IMR-90 (cell line): ENCODE measurements around the gene MPC2. TPM values are rescaled to one million over a fixed set of nuclear protein-coding genes. Genes with fewer than 3 reads are reported as not detected.

Source experiments
- ATAC-seq: fragments of 200-7000 bp; cut with Tn5 transposase; 2 replicates; pipeline ENCODE4 v1.9.1; 2020; ENCODE audit warnings: low read depth, mild to moderate bottlenecking, moderate library complexity
- BruUV-seq: library from RNA; stranded (reverse); fragments of 400-500 nt; replicated peaks from 2 replicates; lab custom pipeline; 2021; lab: Mats Ljungman, UMichigan
- CTCF ChIA-PET: fragments of 300-600 bp; formaldehyde crosslinking; extraction: SDS; loops from one replicate; lab custom pipeline; 2021; ENCODE audit warnings: antibody characterized with exemption; lab: Yijun Ruan, JAX
- POLR2A ChIA-PET: fragments of 300-600 bp; sonication (Branson Sonifier 250); formaldehyde crosslinking; loops from one replicate; lab custom pipeline; 2022; ENCODE audit warnings: antibody characterized with exemption; ENCODE audit not compliant: unreplicated experiment; lab: Charles Lee
- DNase-seq: peaks from one replicate; pipeline ENCODE4 v3.0.0; 2013
- H2AFZ ChIP-seq: replicated peaks from 2 replicates; pipeline ENCODE3; 2013; ENCODE audit warnings: low read length, mild to moderate bottlenecking; ENCODE audit not compliant: poor library complexity
- H2AK5ac ChIP-seq: 2 replicates; pipeline ENCODE4 v1.6.1; 2013; ENCODE audit warnings: low read depth, low read length, inconsistent platforms
- H2AK9ac ChIP-seq: replicated peaks from 2 replicates; pipeline ENCODE3; 2013; ENCODE audit warnings: mild to moderate bottlenecking, low read depth, low read length, moderate library complexity; ENCODE audit not compliant: poor library complexity
- H2BK120ac ChIP-seq: 2 replicates; pipeline ENCODE4 v1.6.1; 2013; ENCODE audit warnings: low read depth, low read length, inconsistent platforms
- H2BK15ac ChIP-seq: 3 replicates; pipeline ENCODE4 v1.6.1; 2013; ENCODE audit warnings: low read depth, low read length, inconsistent platforms
- H2BK20ac ChIP-seq: 2 replicates; pipeline ENCODE4 v1.6.1; 2013; ENCODE audit warnings: low read depth, mild to moderate bottlenecking, inconsistent platforms, low read length, moderate library complexity
- H2BK5ac ChIP-seq: 2 replicates; pipeline ENCODE4 v1.6.1; 2013; ENCODE audit warnings: mild to moderate bottlenecking, low read depth, low read length, inconsistent platforms; ENCODE audit not compliant: poor library complexity, severe bottlenecking
- H3K14ac ChIP-seq: replicated peaks from 2 replicates; pipeline ENCODE4 v1.6.1; 2013; ENCODE audit warnings: low read depth, low read length, inconsistent platforms
- H3K18ac ChIP-seq: 2 replicates; pipeline ENCODE4 v1.6.1; 2013; ENCODE audit warnings: low read depth, low read length, control low read depth
- H3K23ac ChIP-seq: 2 replicates; pipeline ENCODE4 v1.6.1; 2013; ENCODE audit warnings: low read depth, low read length, inconsistent platforms
- H3K27ac ChIP-seq: 2 replicates; pipeline ENCODE4 v1.5.1; 2013; ENCODE audit warnings: mild to moderate bottlenecking, control low read depth, low read length; ENCODE audit not compliant: insufficient read depth
- H3K27me3 ChIP-seq: 2 replicates; pipeline ENCODE4 v1.6.1; 2013; ENCODE audit warnings: low read length; ENCODE audit not compliant: control insufficient read depth, insufficient read depth
- H3K36me3 ChIP-seq: 2 replicates; pipeline ENCODE4 v1.6.1; 2013; ENCODE audit warnings: low read length, mixed read lengths; ENCODE audit not compliant: control insufficient read depth, insufficient read depth
- H3K4ac ChIP-seq: 2 replicates; pipeline ENCODE4 v1.6.1; 2013; ENCODE audit warnings: low read depth, low read length, inconsistent platforms
- H3K4me1 ChIP-seq: 2 replicates; pipeline ENCODE4 v1.6.1; 2013; ENCODE audit warnings: low read length, mixed read lengths; ENCODE audit not compliant: control insufficient read depth, insufficient read depth
- H3K4me2 ChIP-seq: 2 replicates; pipeline ENCODE4 v1.6.1; 2013; ENCODE audit warnings: low read depth, mild to moderate bottlenecking, control low read depth, low read length, moderate library complexity
- H3K4me3 ChIP-seq: 2 replicates; pipeline ENCODE4 v1.5.1; 2013; ENCODE audit warnings: low read depth, mild to moderate bottlenecking, control low read depth, low read length, moderate library complexity; ENCODE audit not compliant: insufficient read depth
- H3K56ac ChIP-seq: 2 replicates; pipeline ENCODE4 v1.6.1; 2013; ENCODE audit warnings: low read length, inconsistent platforms; ENCODE audit not compliant: insufficient read depth; ENCODE audit errors: extremely low read depth
- H3K79me1 ChIP-seq, 2 experiments: 2 replicates each; pipeline ENCODE4 v1.6.1; 2013; ENCODE audit warnings: low read length in 2 of 2, inconsistent platforms in 1 of 2, low read depth in 1 of 2
- H3K9ac ChIP-seq: 2 replicates; pipeline ENCODE4 v1.6.1; 2013; ENCODE audit warnings: low read depth, low read length, control low read depth
- H3K9me1 ChIP-seq: 2 replicates; pipeline ENCODE4 v1.6.1; 2013; ENCODE audit warnings: low read length, inconsistent platforms; ENCODE audit not compliant: insufficient read depth
- H3K9me3 ChIP-seq: 2 replicates; pipeline ENCODE4 v1.6.1; 2013; ENCODE audit warnings: low read length; ENCODE audit not compliant: control insufficient read depth, insufficient read depth
- H4K20me1 ChIP-seq: 2 replicates; pipeline ENCODE4 v1.6.1; 2013; ENCODE audit warnings: low read length, inconsistent platforms; ENCODE audit not compliant: insufficient read depth
- H4K5ac ChIP-seq: 2 replicates; pipeline ENCODE4 v1.6.1; 2013; ENCODE audit warnings: mild to moderate bottlenecking, low read depth, low read length, control low read depth
- H4K8ac ChIP-seq, 2 experiments: 2 replicates each; pipeline ENCODE4 v1.6.1; 2013; ENCODE audit warnings: low read depth in 2 of 2, low read length in 2 of 2, control low read depth in 1 of 2, inconsistent platforms in 1 of 2
- H4K91ac ChIP-seq: 2 replicates; pipeline ENCODE4 v1.6.1; 2013; ENCODE audit warnings: low read depth, low read length, inconsistent platforms; ENCODE audit not compliant: insufficient read depth
- CEBPB ChIP-seq: IDR thresholded peaks from 2 replicates; pipeline ENCODE4 v1.6.1; 2012; ENCODE audit warnings: low read depth, low read length, improper control_type of control experiment
- MAFK ChIP-seq: IDR thresholded peaks from 2 replicates; pipeline ENCODE4 v1.6.1; 2012; ENCODE audit warnings: low read depth, low read length, improper control_type of control experiment
- MXI1 ChIP-seq: IDR thresholded peaks from 2 replicates; pipeline ENCODE4 v1.6.1; 2012; ENCODE audit warnings: low read depth, mild to moderate bottlenecking, low read length, moderate library complexity, borderline replicate concordance
- whole genome bisulfite sequencing, 2 experiments: methylation state at CpG; one replicate each; pipeline versions ENCODE4 v1.1.5 to v1.1.7; 2013; ENCODE audit warnings: missing lambda C conversion rate in 2 of 2; ENCODE audit not compliant: insufficient read length in 1 of 2; ENCODE audit errors: extremely low coverage in 2 of 2; 5-methylcytosine and 5-hydroxymethylcytosine counted together
- dilution Hi-C: fragments of 300-500 bp; cut with HindIII; formaldehyde crosslinking; loops from one replicate; pipeline ENCODE4 v1.14.3; 2018; ENCODE audit warnings: low sequenced_read_pairs; ENCODE audit not compliant: unreplicated experiment
- in situ Hi-C: fragments of 300-500 bp; cut with MboI; formaldehyde crosslinking; loops from 3 replicates; pipeline ENCODE4 v1.14.3; 2019; ENCODE audit warnings: low sequenced_read_pairs, inconsistent platforms, mixed read lengths
- intact Hi-C: fragments of 100-400 bp; cut with micrococcal nuclease; formaldehyde crosslinking; loops from 2 replicates; pipeline ENCODE4 v1.10.0; 2022
- polyA plus RNA-seq, 3 experiments: library from polyadenylated mRNA; depleted of rRNA; stranded (reverse); fragments of >200 nt; gene quantifications; 2 replicates each; pipeline ENCODE4 v1.2.3, GENCODE V29; 2012; ENCODE audit warnings: low replicate concordance in 1 of 3
- total RNA-seq: library from RNA; depleted of rRNA; stranded (reverse); fragments of >200 nt; gene quantifications from 2 replicates; pipeline ENCODE4 v1.2.3, GENCODE V29; 2012

MPC2 gene
- total and polyA plus RNA-seq, 2 of the 4 experiments (the other 2 are of a cell fraction): 35.0 to 42.9 TPM

DNA sequence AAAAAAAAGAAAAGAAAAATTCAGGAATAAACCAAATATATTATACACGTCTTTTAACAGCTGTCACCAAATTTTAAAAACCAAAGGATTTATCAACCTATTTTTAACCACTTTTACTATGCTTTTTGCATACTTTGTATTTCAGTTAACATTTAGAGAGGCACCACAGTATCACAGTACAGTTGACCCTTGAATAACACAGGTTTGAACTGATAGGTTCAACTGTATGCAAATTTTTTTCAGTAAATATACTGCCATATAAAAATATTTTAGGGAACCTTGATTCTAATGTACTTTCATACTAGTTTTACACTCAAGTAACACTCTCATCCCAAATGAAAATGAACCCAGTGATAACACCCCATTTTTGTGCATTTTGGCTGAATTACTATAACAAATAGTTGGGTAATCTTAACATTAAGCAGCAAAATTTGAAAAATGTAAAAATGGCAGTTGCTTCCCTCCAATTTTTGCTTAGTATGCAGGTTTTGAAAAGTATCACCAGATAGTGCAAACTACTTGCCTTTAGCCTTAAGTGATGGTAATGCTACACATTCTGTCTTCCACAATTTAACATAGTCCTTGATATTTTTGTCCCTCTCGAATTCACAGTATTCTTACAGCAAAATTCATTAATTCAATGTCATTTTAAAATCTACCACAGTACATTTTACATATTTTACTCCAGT, 12.2 kb downstream of the MPC2 start:
- Histone ChIP-seq H3K9ac (no peak overlapping the region), H4K8ac (no peak overlapping the region), H3K18ac (no peak overlapping the region), H2AFZ (no peak overlapping the region), H3K79me1 (peaks cover 5 to 29% of the 10 kb centered on the region in 2 experiments; a peak in 3 of 4 replicates), H4K20me1 (no peaks in the 10 kb centered on the region), H3K4me2 (no peak overlapping the region), H2BK5ac (no peak overlapping the region), H3K9me1 (no peaks in the 10 kb centered on the region), H3K4me3 (no peak overlapping the region), H3K4me1 (peaks cover 2% of the 10 kb centered on the region), H3K27me3 (no peaks in the 10 kb centered on the region), H2BK20ac (no peak overlapping the region), H2AK5ac (no peak overlapping the region), H3K14ac (no peak overlapping the region), H3K27ac (no peak overlapping the region), H3K56ac (no peak overlapping the region), H2BK15ac (no peak overlapping the region), H4K5ac (no peak overlapping the region), H3K9me3 (no peaks in the 10 kb centered on the region), H2AK9ac (no peak overlapping the region), H2BK120ac (no peak overlapping the region), H3K23ac (no peak overlapping the region), H3K4ac (no peak overlapping the region), H4K91ac (no peak overlapping the region), H3K36me3 (no peaks in the 10 kb centered on the region)
- 100% methylated on average over 1 of the region's 2 CpGs; no CpG with 5 or more reads in 1 of the 2 experiments for WGBS, 2 experiments
- in situ Hi-C loops (no loop called here), dilution Hi-C loops (no loop called here), intact Hi-C loops (no loop called here)
- no TSS peak for BruUV-seq
- ChIA-PET CTCF (no interaction called here), POLR2A (interaction anchor here (0.6 kb wide), 1 partner anchor 10 kb away, joined by 3 read pairs; no protein-coding TSS in a partner anchor)
- TF ChIP-seq CEBPB: no peak
- TF ChIP-seq MAFK: peak; percentile 87
- no peak for TF ChIP-seq MXI1
- no peak for ATAC-seq
- DNase-seq: no peak
